Activated naive CD8-positive, alpha-beta T cell treated with anti-CD3 and anti-CD28 coated beads, Interleukin-2, amount 50 U/mL, for 24 hours (primary cell): ENCODE results near the gene H19.

Experiments used
- ATAC-seq: fragments of 150-1000 bp; cut with Tn5 transposase; one replicate; pipeline ENCODE4 v1.10.0; 2021
- DNase-seq: peaks from one replicate; pipeline ENCODE4 v3.0.0; 2021
- H3K27ac Mint-ChIP-seq: one replicate; pipeline ENCODE4 v1.8.0; 2021; ENCODE audit warnings: mild to moderate bottlenecking, mixed read lengths
- H3K27me3 Mint-ChIP-seq: one replicate; pipeline ENCODE4 v1.8.0; 2021; ENCODE audit warnings: mixed read lengths
- H3K36me3 Mint-ChIP-seq: one replicate; pipeline ENCODE4 v1.8.0; 2021; ENCODE audit warnings: low read depth, mixed read lengths
- H3K4me1 Mint-ChIP-seq: one replicate; pipeline ENCODE4 v1.8.0; 2021; ENCODE audit warnings: mixed read lengths
- H3K4me3 Mint-ChIP-seq: one replicate; pipeline ENCODE4 v1.8.0; 2021; ENCODE audit warnings: mild to moderate bottlenecking, moderate library complexity, mixed read lengths
- H3K9me3 Mint-ChIP-seq: one replicate; pipeline ENCODE4 v1.8.0; 2021; ENCODE audit warnings: mixed read lengths

Gene H19

GRCh38 chr11:1994121-1994520 is 3.5 kb downstream of the H19 start:
- Mint-ChIP-seq H3K36me3 (no peaks in the 10 kb centered on the region), H3K4me1 (no peaks in the 10 kb centered on the region), H3K4me3 (no peak overlapping the region), H3K27ac (no peak overlapping the region), H3K9me3 (no peaks in the 10 kb centered on the region), H3K27me3 (no peaks in the 10 kb centered on the region)
- ATAC-seq (no peak), DNase-seq (no peak)

- Mint-ChIP-seq H3K27me3 (no peaks in the 10 kb centered on the region), H3K4me1 (no peaks in the 10 kb centered on the region), H3K36me3 (no peaks in the 10 kb centered on the region), H3K27ac (no peak overlapping the region), H3K4me3 (no peak overlapping the region), H3K9me3 (no peaks in the 10 kb centered on the region)
- ATAC-seq (no peak), DNase-seq (no peak)
These were observed 5.5 kb downstream of the H19 start for GRCh38 chr11:1992111-1992510.

- no peaks in the 10 kb centered on the region for H3K9me3 Mint-ChIP-seq
- H3K4me3 Mint-ChIP-seq = no peak overlapping the region
- H3K4me1 Mint-ChIP-seq = no peaks in the 10 kb centered on the region
- no peaks in the 10 kb centered on the region for H3K27me3 Mint-ChIP-seq
- no peak for ATAC-seq
- H3K36me3 Mint-ChIP-seq = no peaks in the 10 kb centered on the region
- no peak for DNase-seq
- H3K27ac Mint-ChIP-seq = no peak overlapping the region
These were observed 6.6 kb downstream of the H19 start for GRCh38 chr11:1990872-1991578.

- Mint-ChIP-seq H3K27me3 (no peaks in the 10 kb centered on the region), H3K36me3 (no peaks in the 10 kb centered on the region), H3K9me3 (no peaks in the 10 kb centered on the region), H3K4me1 (no peaks in the 10 kb centered on the region), H3K27ac (no peak overlapping the region), H3K4me3 (no peak overlapping the region)
- ATAC-seq (no peak), DNase-seq (no peak)
These were observed 7.7 kb downstream of the H19 start for GRCh38 chr11:1989953-1990352.

GRCh38 chr11:1988667-1989317 is 8.8 kb downstream of the H19 start:
- Mint-ChIP-seq H3K4me1 (no peaks in the 10 kb centered on the region), H3K27me3 (no peaks in the 10 kb centered on the region), H3K36me3 (no peaks in the 10 kb centered on the region), H3K9me3 (no peaks in the 10 kb centered on the region), H3K4me3 (no peak overlapping the region), H3K27ac (no peak overlapping the region)
- DNase-seq (no peak), ATAC-seq (peak; percentile 28)

- H3K27me3 Mint-ChIP-seq = no peaks in the 10 kb centered on the region
- H3K27ac Mint-ChIP-seq = no peak overlapping the region
- no peaks in the 10 kb centered on the region for H3K9me3 Mint-ChIP-seq
- H3K36me3 Mint-ChIP-seq = no peaks in the 10 kb centered on the region
- H3K4me1 Mint-ChIP-seq = no peaks in the 10 kb centered on the region
- no peak overlapping the region for H3K4me3 Mint-ChIP-seq
- no peak for ATAC-seq
- DNase-seq = no peak
These were observed 9.5 kb downstream of the H19 start for GRCh38 chr11:1988174-1988573.

- DNase-seq (no peak), ATAC-seq (no peak)
- H3K4me3 Mint-ChIP-seq = no peak overlapping the region
- no peaks in the 10 kb centered on the region for H3K9me3 Mint-ChIP-seq
- H3K27me3 Mint-ChIP-seq = no peaks in the 10 kb centered on the region
- H3K27ac Mint-ChIP-seq = no peak overlapping the region
- no peaks in the 10 kb centered on the region for H3K36me3 Mint-ChIP-seq
- H3K4me1 Mint-ChIP-seq = no peaks in the 10 kb centered on the region
These were observed 10.6 kb downstream of the H19 start for GRCh38 chr11:1987024-1987423.

- H3K27ac Mint-ChIP-seq = no peak overlapping the region
- H3K4me3 Mint-ChIP-seq = no peak overlapping the region
- no peaks in the 10 kb centered on the region for H3K9me3 Mint-ChIP-seq
- no peaks in the 10 kb centered on the region for H3K36me3 Mint-ChIP-seq
- H3K27me3 Mint-ChIP-seq = no peaks in the 10 kb centered on the region
- ATAC-seq (no peak), DNase-seq (no peak)
- no peaks in the 10 kb centered on the region for H3K4me1 Mint-ChIP-seq
These were observed 14.1 kb downstream of the H19 start for GRCh38 chr11:1983601-1983961.

- Mint-ChIP-seq H3K36me3 (no peaks in the 10 kb centered on the region), H3K9me3 (no peaks in the 10 kb centered on the region), H3K4me1 (no peaks in the 10 kb centered on the region), H3K27ac (no peak overlapping the region), H3K27me3 (no peaks in the 10 kb centered on the region), H3K4me3 (no peak overlapping the region)
- DNase-seq = no peak
- ATAC-seq = no peak
These were observed 14.6 kb downstream of the H19 start for GRCh38 chr11:1982873-1983600.

GRCh38 chr11:1979607-1980006 is 18.0 kb downstream of the H19 start:
- ATAC-seq = no peak
- H3K4me3 Mint-ChIP-seq = no peak overlapping the region
- no peak overlapping the region for H3K27ac Mint-ChIP-seq
- no peaks in the 10 kb centered on the region for H3K4me1 Mint-ChIP-seq
- DNase-seq = no peak
- H3K36me3 Mint-ChIP-seq = no peaks in the 10 kb centered on the region
- H3K9me3 Mint-ChIP-seq = no peaks in the 10 kb centered on the region
- H3K27me3 Mint-ChIP-seq = no peaks in the 10 kb centered on the region

GRCh38 chr11:1978720-1979473 is 18.7 kb downstream of the H19 start:
- H3K27ac Mint-ChIP-seq = no peak overlapping the region
- ATAC-seq = no peak
- H3K27me3 Mint-ChIP-seq = no peaks in the 10 kb centered on the region
- no peaks in the 10 kb centered on the region for H3K9me3 Mint-ChIP-seq
- no peak overlapping the region for H3K4me3 Mint-ChIP-seq
- no peaks in the 10 kb centered on the region for H3K4me1 Mint-ChIP-seq
- no peaks in the 10 kb centered on the region for H3K36me3 Mint-ChIP-seq
- no peak for DNase-seq

GRCh38 chr11:1975185-1975584 is 22.5 kb downstream of the H19 start:
- ATAC-seq = no peak
- no peaks in the 10 kb centered on the region for H3K36me3 Mint-ChIP-seq
- H3K27me3 Mint-ChIP-seq = no peaks in the 10 kb centered on the region
- no peaks in the 10 kb centered on the region for H3K4me1 Mint-ChIP-seq
- no peaks in the 10 kb centered on the region for H3K9me3 Mint-ChIP-seq
- no peak overlapping the region for H3K27ac Mint-ChIP-seq
- H3K4me3 Mint-ChIP-seq = no peak overlapping the region
- DNase-seq = no peak

- Mint-ChIP-seq H3K27me3 (no peaks in the 10 kb centered on the region), H3K4me3 (no peak overlapping the region), H3K4me1 (no peaks in the 10 kb centered on the region), H3K36me3 (no peaks in the 10 kb centered on the region), H3K9me3 (no peaks in the 10 kb centered on the region), H3K27ac (no peak overlapping the region)
- ATAC-seq (no peak), DNase-seq (no peak)
These were observed 26.7 kb downstream of the H19 start for GRCh38 chr11:1970956-1971355.

- Mint-ChIP-seq H3K9me3 (no peaks in the 10 kb centered on the region), H3K27me3 (no peaks in the 10 kb centered on the region), H3K27ac (no peak overlapping the region), H3K4me3 (no peak overlapping the region), H3K4me1 (no peaks in the 10 kb centered on the region), H3K36me3 (no peaks in the 10 kb centered on the region)
- no peak for DNase-seq
- ATAC-seq = no peak
These were observed 27.9 kb downstream of the H19 start for GRCh38 chr11:1969776-1970175.

GRCh38 chr11:1969035-1969434 is 28.6 kb downstream of the H19 start:
- H3K27ac Mint-ChIP-seq = no peak overlapping the region
- H3K4me3 Mint-ChIP-seq = no peak overlapping the region
- H3K9me3 Mint-ChIP-seq = no peaks in the 10 kb centered on the region
- no peak for ATAC-seq
- H3K4me1 Mint-ChIP-seq = no peaks in the 10 kb centered on the region
- no peaks in the 10 kb centered on the region for H3K27me3 Mint-ChIP-seq
- no peaks in the 10 kb centered on the region for H3K36me3 Mint-ChIP-seq
- DNase-seq = no peak
